Esophagus muscularis mucosa (tissue), 4 donors: ENCODE measurements around the gene OR6M1.

Experiments
- EP300 ChIP-seq: sonication (generic); formaldehyde crosslinking; IDR thresholded peaks from one replicate; pipeline ENCODE4 v1.6.1; 2017; ENCODE audit warnings: antibody characterized with exemption
- POLR2A ChIP-seq: fragments of 450-650 bp; IDR thresholded peaks from one replicate; pipeline ENCODE4 v1.6.1; 2017; ENCODE audit warnings: antibody characterized with exemption, moderate library complexity, mild to moderate bottlenecking, low read depth
- POLR2AphosphoS5 ChIP-seq, 2 donors: sonication (generic); formaldehyde crosslinking; IDR thresholded peaks; one replicate each; pipeline ENCODE4 v1.6.1; 2017; ENCODE audit warnings: antibody characterized with exemption in 2 of 2
- TF ChIP-seq, protein P1 (sequence below), 3 experiments: fragments of 200-600 bp in 2 of 3; fragments of 450-650 bp in 1 of 3; sonication (generic) in 2 of 3; IDR thresholded peaks; one replicate each; pipeline ENCODE4 v1.5.1; 2017 to 2019; ENCODE audit warnings: antibody characterized with exemption in 3 of 3, mild to moderate bottlenecking in 2 of 3, moderate library complexity in 1 of 3

DNA sequence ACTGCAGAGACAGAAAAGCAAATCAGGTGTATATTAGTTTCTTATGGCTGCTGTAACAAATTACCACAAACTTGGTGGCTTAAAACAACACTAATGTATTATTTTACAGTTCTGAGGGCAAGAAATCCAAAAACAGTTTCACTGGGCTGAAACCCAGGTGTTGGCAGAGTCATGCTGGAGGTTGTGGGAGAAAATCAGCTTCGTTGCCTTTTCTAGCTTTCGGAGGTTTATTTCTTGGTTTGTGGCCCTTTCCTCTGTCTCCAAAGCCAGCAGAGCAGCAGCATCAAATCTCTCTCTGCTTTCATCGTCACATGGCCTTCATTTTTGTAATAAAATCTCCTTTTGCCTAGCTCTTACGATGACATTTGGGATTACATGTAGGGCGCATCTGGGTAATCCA lies 33.0 kb upstream of the OR6M1 start:
- TF ChIP-seq, protein P1, sequence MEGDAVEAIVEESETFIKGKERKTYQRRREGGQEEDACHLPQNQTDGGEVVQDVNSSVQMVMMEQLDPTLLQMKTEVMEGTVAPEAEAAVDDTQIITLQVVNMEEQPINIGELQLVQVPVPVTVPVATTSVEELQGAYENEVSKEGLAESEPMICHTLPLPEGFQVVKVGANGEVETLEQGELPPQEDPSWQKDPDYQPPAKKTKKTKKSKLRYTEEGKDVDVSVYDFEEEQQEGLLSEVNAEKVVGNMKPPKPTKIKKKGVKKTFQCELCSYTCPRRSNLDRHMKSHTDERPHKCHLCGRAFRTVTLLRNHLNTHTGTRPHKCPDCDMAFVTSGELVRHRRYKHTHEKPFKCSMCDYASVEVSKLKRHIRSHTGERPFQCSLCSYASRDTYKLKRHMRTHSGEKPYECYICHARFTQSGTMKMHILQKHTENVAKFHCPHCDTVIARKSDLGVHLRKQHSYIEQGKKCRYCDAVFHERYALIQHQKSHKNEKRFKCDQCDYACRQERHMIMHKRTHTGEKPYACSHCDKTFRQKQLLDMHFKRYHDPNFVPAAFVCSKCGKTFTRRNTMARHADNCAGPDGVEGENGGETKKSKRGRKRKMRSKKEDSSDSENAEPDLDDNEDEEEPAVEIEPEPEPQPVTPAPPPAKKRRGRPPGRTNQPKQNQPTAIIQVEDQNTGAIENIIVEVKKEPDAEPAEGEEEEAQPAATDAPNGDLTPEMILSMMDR (IDR thresholded peaks at IDR 0.05), result no peak
- TF ChIP-seq POLR2A (no peak), EP300 (no peak), POLR2AphosphoS5 (IDR thresholded peaks at IDR 0.05) (no peak)
